Prostate gland (tissue), 2 donors: ENCODE results near the gene ARMC3. TPM values are rescaled to one million over a fixed set of nuclear protein-coding genes. Genes with fewer than 3 reads are reported as not detected.

Source experiments
- DNase-seq: peaks from one replicate; pipeline ENCODE4 v3.0.0-alpha.2; 2019; ENCODE audit warnings: low spot score
- H3K27ac ChIP-seq, 2 donors: fragments of 200-600 bp; sonication (generic); 2 replicates each; pipeline ENCODE4 v1.5.1; 2017 to 2019
- H3K27me3 ChIP-seq: fragments of 200-600 bp; sonication (generic); replicated peaks from 2 replicates; pipeline ENCODE4 v1.5.1; 2019; ENCODE audit not compliant: insufficient read depth
- H3K36me3 ChIP-seq, 2 donors: fragments of 200-600 bp; sonication (generic); 1 replicate in 1 of 2; 2 replicates in 1 of 2; pipeline versions ENCODE4 v1.5.1 to v1.8.1; 2017 to 2019
- H3K4me1 ChIP-seq: fragments of 200-600 bp; sonication (generic); replicated peaks from 2 replicates; pipeline ENCODE4 v1.5.1; 2019
- H3K4me3 ChIP-seq, 2 donors: fragments of 200-600 bp; sonication (generic); 2 replicates each; pipeline ENCODE4 v1.5.1; 2017 to 2019
- H3K9me3 ChIP-seq: fragments of 200-600 bp; sonication (generic); 2 replicates; pipeline ENCODE4 v1.5.1; 2017
- CTCF ChIP-seq, 4 experiments: fragments of 200-600 bp in 2 of 4; fragments of 450-650 bp in 2 of 4; sonication (generic) in 2 of 4; IDR thresholded peaks; 1 replicate in 3 of 4; 2 replicates in 1 of 4; pipeline ENCODE4 v1.5.1; 2016 to 2019; ENCODE audit warnings: antibody characterized with exemption in 4 of 4, mild to moderate bottlenecking in 2 of 4, moderate library complexity in 2 of 4
- POLR2A ChIP-seq: fragments of 450-650 bp; IDR thresholded peaks from one replicate; pipeline ENCODE4 v1.6.1; 2016; ENCODE audit warnings: antibody characterized with exemption, mild to moderate bottlenecking
- POLR2AphosphoS5 ChIP-seq: sonication (generic); formaldehyde crosslinking; IDR thresholded peaks from one replicate; pipeline ENCODE4 v1.6.1; 2017; ENCODE audit warnings: antibody characterized with exemption
- WGBS: methylation state at CpG from one replicate; pipeline ENCODE4 v1.1.5; 2018; 5-methylcytosine and 5-hydroxymethylcytosine counted together
- intact Hi-C: fragments of 100-400 bp; cut with DNase I; formaldehyde crosslinking; loops from one replicate; pipeline ENCODE4 v1.14.2; 2022
- total RNA-seq, 2 donors: library from RNA; depleted of rRNA; stranded (reverse); fragments of >200 nt; gene quantifications; one replicate each; pipeline ENCODE4 v1.1.0, GENCODE V29; 2016

ARMC3 gene
- total RNA-seq, 2 donors from 2014 or later: 5.0 TPM; not detected in 1

GRCh38 chr10:22942437-22942836 is 14.6 kb downstream of the ARMC3 start:
- 97% methylated on average over 1 of the region's 1 CpG for WGBS
- Histone ChIP-seq H3K27ac (no peak overlapping the region), H3K4me3 (no peak overlapping the region), H3K4me1 (no peaks in the 10 kb centered on the region), H3K27me3 (no peaks in the 10 kb centered on the region), H3K9me3 (no peaks in the 10 kb centered on the region), H3K36me3 (no peaks in the 10 kb centered on the region)
- no peak for DNase-seq
- intact Hi-C loops: no loop called here
- no peak for TF ChIP-seq CTCF (IDR thresholded peaks at IDR 0.05)
- no peak for TF ChIP-seq POLR2A
- no peak for TF ChIP-seq POLR2AphosphoS5

GRCh38 chr10:22945934-22946673 is 18.3 kb downstream of the ARMC3 start:
- intact Hi-C loops: no loop called here
- Histone ChIP-seq H3K27ac (no peak overlapping the region), H3K9me3 (no peaks in the 10 kb centered on the region), H3K27me3 (no peaks in the 10 kb centered on the region), H3K4me1 (no peaks in the 10 kb centered on the region), H3K36me3 (no peaks in the 10 kb centered on the region), H3K4me3 (no peak overlapping the region)
- 87% methylated on average over 2 of the region's 2 CpGs for WGBS
- no peak for DNase-seq
- TF ChIP-seq CTCF (IDR thresholded peaks at IDR 0.05) (no peak), POLR2A (no peak), POLR2AphosphoS5 (no peak)

- Histone ChIP-seq H3K27me3 (no peaks in the 10 kb centered on the region), H3K36me3 (no peaks in the 10 kb centered on the region), H3K27ac (no peak overlapping the region), H3K4me3 (no peak overlapping the region), H3K4me1 (no peaks in the 10 kb centered on the region), H3K9me3 (no peaks in the 10 kb centered on the region)
- DNase-seq: no peak
- 74% methylated on average over 3 of the region's 3 CpGs for WGBS
- intact Hi-C loops: no loop called here
- no peak for TF ChIP-seq CTCF (IDR thresholded peaks at IDR 0.05)
- no peak for TF ChIP-seq POLR2A
- TF ChIP-seq POLR2AphosphoS5: no peak
These were observed 27.1 kb downstream of the ARMC3 start for GRCh38 chr10:22954970-22955369.

- Histone ChIP-seq H3K4me1 (no peaks in the 10 kb centered on the region), H3K4me3 (no peak overlapping the region), H3K27me3 (no peaks in the 10 kb centered on the region), H3K27ac (no peak overlapping the region), H3K9me3 (no peaks in the 10 kb centered on the region), H3K36me3 (no peaks in the 10 kb centered on the region)
- no peak for TF ChIP-seq POLR2A
- TF ChIP-seq POLR2AphosphoS5: no peak
- WGBS: 61% methylated on average over 2 of the region's 2 CpGs
- no peak for DNase-seq
- intact Hi-C loops: no loop called here
These were observed 30.5 kb downstream of the ARMC3 start for GRCh38 chr10:22958338-22958737.

- 43% methylated on average over 2 of the region's 2 CpGs for WGBS
- intact Hi-C loops: no loop called here
- H3K36me3 ChIP-seq: no peaks in the 10 kb centered on the region
- H3K27me3 ChIP-seq: no peaks in the 10 kb centered on the region
- no peak overlapping the region for H3K4me3 ChIP-seq
- TF ChIP-seq POLR2A: no peak
- TF ChIP-seq POLR2AphosphoS5: no peak
- TF ChIP-seq CTCF (IDR thresholded peaks at IDR 0.05): no peak
- no peaks in the 10 kb centered on the region for H3K4me1 ChIP-seq
- H3K9me3 ChIP-seq: no peaks in the 10 kb centered on the region
- no peak for DNase-seq
- no peak overlapping the region for H3K27ac ChIP-seq
These were observed 31.4 kb downstream of the ARMC3 start for GRCh38 chr10:22959292-22959691.
